GM18907 (cell line): ENCODE measurements around the gene ZER1.
"Not testable (repeated sequence)": the region's sequence is repeated elsewhere in the genome, so short reads cannot be mapped to it uniquely, and the experiment has no call there.

Experiments used
- ATAC-seq: cut with Tn5 transposase; IDR thresholded peaks from one replicate; pipeline ENCODE4 v1.9.1; 2021; ENCODE audit warnings: mild to moderate bottlenecking, moderate library complexity; ENCODE audit not compliant: unreplicated experiment

ZER1 gene

DNA sequence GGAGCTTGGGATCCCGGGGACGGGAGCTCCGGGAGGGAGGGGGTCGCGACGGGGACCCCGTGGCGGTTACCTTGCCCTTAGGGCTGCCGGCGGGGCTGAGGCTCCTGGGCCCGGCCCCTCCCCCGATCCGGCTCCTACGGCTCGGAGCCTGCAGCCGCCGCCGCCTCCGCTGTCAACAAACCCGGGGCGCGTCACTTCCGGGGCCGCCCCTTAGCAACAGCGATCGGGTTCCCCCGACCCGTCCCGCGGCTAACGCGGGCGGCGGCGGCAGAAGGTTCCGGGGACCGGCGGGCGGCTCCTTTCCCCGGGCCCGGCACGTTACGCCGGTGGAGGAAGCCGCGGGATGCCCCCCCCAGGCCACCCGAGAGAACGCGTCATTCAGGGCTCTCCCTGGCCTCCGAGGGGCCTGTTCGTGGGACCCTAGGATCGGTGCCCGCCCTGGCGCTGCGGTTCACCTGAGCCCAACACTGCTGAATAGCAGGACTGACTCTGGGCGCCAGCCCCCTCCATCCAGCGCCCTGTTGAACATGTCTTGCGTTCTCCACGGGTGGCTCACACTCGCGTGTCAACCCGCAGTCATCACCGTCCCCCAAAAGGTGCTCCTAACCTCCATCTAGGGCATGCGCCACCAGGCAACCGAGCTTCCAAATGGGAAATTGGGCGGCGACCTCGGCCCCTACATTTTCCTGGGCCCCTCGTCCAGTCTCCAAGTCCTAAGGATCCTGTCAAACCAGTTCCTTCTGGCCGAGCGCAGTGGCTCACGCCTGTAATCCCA lies at the start of gene ZER1:
Gene ZER1, minus strand, starts transcription at position 183 of the 775 bp plus-strand sequence. CDS start 16,362 bp downstream, outside the sequence.
- ATAC-seq: peak; percentile 91

DNA sequence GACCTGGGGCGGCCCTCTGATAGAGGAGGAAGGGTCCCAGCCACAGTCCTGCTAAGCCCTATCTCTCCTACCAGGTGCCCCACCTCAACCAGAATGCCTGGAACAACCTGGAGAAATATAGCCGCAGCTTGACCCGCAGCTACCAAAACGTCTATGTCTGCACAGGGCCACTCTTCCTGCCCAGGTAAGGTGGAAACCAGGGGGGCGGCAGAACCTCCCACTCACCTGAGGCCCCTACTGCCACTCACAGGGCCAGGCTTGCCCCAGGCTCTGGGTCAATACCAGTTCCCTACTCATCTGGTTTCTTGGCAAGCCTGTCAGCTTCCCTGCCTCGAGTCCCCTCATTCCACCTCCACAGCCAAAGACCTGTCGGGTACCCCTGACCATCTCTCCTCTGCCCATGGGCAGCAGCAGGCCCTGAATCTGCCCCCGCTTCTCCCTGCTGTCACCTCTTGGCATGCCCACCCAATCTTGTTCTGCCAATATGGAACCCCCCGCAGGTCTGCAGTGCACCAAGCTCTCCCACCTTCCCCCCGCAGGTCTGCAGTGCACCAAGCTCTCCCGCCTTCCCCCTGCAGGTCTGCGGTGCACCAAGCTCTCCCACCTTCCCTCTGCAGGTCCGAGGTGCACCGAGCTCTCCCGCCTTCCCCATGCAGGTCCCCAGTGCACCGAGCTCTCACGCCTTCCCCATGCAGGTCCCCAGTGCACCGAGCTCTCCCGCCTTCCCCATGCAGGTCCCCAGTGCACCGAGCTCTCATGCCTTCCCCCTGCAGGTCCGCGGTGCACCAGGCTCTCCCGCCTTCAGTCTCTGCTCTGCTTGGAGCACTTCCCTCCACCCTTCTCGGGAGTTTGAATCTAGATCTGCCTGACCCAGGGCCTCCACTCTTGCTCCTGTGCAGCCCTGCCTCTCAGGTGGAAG lies 49.2 kb upstream of the ZER1 start:
- no peak for ATAC-seq

DNA sequence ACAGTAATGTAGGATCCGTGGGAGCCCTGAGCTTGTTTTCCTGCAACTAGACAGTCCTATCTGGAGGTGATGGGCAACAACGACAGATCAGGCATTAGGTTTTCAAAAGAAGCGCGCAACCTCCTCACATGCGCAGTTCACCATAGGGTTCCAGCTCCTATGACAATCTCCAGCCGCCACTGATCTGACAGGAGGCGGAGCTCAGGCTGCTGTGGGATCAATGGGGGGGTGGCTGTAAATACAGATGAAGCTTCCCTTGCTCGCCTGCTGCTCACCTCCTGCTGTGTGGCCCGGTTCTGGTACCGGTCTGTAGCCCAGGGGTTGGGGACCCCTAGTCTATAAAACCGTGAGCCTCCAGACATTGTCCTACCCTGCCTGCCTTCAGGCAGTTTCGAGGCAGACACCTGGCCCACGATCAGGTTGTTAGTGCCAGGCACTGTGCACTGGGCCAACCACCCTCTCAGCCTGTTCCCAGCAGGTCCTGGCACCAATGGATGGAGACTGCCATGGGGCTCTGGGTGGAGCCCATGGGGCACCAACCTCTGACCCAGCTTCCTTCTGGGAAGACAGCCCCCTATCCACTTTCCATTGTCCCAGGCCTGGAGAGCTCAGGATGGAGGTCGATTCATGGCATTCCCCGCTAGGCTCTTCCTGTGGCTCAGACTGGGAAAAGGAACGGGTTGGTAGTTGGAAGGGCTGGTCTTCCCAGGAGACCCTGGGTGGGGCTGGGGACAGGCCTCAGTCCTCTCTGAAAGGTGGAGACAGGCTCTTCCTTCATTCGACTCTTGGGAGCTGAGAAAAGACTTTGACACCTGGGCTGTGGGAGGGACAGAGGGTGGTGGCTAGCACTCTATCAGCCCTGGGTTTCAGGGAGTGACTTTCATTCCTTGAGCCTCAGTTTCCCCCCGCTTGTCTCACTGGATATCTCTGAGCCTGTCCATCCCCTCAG lies 48.3 kb upstream of the ZER1 start:
- no peak for ATAC-seq

DNA sequence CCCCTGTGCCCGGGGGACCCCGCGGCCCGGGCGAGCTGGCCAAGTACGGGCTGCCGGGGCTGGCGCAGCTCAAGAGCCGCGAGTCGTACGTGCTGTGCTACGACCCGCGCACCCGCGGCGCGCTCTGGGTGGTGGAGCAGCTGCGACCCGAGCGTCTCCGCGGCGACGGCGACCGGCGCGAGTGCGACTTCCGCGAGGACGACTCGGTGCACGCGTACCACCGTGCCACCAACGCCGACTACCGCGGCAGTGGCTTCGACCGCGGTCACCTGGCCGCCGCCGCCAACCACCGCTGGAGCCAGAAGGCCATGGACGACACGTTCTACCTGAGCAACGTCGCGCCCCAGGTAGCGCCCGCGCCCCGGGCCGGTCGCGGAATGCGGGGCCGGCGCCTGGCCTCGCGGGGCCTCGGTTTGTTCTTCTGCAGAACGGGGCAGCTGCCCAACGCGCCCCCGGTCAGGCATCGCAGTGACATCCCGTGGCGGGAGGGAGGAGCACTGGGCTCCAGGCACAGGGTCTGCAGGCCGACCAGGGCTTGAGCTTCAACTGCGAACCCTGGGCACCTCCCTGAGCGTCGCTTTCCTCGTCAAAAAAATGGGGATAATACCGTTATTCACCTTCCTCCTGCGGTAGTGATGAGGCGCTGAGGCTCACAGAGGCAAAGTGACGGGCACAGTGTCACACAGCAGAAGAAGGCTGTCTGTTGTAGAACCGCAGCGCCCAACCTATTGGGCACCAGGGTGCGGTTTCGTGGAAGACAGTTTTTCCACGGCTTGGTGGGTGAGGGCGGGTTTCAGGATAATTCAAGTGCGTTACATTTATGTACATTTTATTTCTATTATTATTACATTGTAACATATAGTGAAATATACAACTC lies 47.4 kb upstream of the ZER1 start:
- ATAC-seq: peak; percentile 27

DNA sequence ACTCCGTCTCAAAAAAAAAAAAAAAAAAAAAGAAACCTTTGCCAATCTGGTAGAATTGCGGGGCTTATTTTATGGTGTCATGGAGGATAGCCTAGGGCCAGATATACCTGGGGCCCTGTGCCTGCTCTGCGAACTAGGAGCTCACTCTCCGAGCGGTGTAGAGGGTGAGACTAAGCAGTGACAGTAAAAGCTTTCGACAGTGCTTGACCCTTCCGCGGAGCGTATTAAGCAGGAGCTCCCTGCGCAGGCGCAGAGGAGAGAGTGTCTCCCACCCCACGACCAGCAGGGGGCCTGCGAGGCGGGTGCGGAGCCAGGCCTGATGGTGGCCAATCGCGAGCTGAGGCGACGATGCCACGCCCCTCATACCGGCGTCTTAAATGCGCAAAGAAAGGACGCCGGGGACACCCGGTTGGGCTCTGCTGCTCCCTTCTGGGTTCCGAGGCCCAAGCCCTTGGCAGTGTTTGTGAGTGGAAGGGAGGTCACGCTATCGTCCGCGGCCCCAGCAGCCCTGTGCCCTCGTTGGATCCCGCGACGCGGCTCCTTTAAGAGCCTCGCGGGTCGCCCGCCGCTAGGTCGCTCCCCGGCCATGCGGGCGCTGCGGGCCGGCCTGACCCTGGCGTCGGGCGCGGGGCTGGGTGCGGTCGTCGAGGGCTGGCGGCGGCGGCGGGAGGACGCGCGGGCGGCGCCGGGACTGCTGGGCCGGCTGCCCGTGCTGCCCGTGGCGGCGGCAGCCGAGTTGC lies 46.5 kb upstream of the ZER1 start, which contains the start of gene ENDOG:
Gene ENDOG, plus strand, starts transcription at position 402 of the 740 bp plus-strand sequence. Its CDS starts 185 bp downstream, at position 587.
- ATAC-seq: peak; percentile 78

DNA sequence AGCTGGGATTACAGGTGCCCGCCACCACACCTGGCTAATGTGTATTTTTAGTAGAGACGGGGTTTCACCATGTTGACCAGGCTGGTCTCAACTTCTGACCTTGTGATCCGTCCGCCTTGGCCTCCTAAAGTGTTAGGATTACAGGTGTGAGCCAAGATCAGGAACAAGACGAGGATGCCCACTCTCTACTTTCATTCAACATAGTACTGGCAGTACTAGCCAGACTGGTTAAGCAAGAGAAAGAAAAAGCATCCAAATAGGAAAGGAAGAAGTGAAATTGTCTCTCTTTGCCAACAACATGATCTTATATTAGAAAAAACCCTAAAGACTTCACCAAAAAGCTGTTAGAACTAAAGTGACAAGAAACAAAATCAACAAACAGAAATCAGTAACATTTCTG lies 39.1 kb upstream of the ZER1 start:
- no peak for ATAC-seq

DNA sequence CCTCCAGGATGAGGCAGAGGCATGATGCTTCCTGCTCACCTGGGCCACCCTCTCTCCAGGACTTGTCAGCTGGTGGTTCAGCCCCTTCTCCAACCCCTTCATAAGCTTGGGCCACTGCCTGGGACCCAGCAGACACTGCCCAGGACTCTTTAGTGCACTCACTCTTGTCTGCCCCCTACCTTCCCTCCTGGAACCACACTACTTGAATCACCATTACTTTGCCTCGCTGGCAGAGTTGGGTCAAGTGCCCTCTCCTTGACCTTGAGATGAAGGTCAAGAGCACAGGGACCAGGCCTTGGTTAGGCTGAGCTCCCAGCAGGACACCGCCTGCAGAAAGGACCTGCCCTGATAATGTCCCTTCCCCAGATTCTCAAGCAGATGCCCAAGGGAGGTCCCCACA lies 38.1 kb upstream of the ZER1 start:
- no peak for ATAC-seq

DNA sequence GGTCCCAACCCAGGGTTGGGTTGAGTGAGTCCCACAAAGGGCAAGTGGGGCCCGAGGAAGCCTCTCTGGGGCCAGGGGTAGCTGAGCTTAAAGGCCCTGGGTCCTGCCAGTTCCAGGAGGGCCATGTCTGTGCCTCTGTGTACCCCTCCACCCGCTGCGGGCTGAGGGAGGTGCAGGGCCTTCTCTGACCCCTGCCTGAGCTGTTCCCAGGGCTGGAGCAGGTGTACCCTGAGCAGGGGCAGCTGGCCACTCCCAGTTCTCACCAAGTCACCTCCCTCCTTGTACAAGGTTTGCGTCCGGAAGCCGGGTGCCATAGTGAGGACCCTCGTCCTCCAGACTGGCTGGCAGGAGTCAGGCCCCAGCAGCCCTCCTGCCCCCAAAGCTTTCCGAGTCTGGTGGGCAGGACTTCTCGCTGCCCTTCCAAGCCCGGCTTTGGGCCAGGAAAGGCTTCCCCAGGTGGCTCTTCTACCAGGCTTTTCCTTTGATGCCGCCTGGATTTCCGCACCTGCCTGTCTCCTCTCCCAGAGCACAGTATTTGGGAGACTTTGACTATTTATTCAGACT lies 37.4 kb upstream of the ZER1 start:
- no peak for ATAC-seq

DNA sequence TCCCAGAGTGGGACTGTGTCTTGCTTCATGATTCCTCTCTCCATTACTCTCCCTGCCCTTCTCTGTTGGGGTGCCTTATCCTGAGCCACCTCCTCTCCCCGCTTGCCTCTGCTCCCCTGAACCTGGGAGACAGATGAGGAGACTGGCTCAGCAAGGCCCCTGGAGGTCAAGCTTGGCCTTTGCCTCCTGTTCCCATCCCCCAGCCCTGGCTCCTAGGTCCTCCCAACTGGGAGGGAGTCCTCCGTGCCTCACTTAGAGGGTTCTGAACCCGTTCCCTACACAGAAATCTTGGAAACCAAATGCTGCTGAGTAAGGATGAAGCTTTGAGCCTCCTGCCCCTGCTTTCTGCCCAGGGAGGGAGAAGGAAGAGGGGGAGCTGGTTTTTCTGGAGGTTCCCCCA lies 36.8 kb upstream of the ZER1 start:
- no peak for ATAC-seq

DNA sequence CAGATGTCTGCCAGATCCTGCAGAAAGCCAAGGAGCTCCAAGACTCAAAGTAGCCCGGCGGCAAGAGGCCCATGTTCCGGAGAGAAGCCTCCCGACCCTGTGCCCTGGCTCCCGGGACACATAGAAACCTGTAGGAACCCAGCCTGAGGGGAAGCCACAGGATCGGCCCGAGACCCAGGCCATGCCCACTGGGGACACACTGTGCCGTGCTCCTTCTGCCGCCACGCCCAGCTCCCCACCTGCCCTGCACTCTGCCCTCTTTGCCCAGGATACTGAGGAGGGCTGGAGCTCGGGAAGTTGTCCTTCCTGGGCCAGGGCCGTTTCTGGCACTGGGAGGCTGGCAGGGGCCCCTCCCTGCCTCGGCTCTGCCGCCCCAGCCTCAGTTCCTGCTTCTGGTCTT lies 36.1 kb upstream of the ZER1 start:
- ATAC-seq: no peak

DNA sequence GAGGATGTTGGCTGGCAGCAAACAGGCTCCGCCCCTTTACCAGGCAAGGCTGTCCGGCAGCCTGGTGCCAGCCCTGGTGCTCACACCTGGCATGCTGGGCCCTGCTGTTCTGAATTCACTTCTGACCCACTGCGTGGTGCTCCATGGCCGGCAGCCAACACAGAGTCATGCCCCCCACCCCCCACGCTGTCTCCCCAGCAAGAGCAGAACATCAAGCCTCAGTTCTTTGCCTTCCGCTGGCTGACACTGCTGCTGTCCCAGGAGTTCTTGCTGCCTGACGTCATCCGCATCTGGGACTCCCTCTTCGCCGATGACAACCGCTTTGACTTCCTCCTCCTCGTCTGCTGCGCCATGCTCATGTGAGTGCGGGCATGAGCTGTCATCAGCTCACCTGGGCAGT lies 33.9 kb upstream of the ZER1 start:
- ATAC-seq: no peak

DNA sequence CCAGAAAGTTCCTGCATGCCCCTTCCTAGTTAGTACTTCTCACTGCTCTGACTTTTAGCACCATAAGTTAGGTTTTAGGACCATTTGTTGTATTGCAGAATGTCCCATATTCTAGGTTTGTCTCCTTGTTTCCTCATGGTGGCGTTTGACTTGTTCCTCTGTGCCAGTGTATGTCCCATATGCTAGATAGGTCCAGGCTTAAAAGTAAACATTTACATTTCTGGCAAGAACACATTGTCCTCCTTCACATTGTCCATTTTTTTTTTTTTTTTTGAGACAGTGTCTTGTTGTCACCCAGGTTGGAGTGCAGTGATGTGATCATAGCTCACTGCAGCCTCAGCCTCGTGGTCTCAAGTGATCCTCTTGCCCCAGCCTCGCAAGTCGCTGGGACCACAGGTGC lies 30.8 kb upstream of the ZER1 start:
- ATAC-seq: no peak

DNA sequence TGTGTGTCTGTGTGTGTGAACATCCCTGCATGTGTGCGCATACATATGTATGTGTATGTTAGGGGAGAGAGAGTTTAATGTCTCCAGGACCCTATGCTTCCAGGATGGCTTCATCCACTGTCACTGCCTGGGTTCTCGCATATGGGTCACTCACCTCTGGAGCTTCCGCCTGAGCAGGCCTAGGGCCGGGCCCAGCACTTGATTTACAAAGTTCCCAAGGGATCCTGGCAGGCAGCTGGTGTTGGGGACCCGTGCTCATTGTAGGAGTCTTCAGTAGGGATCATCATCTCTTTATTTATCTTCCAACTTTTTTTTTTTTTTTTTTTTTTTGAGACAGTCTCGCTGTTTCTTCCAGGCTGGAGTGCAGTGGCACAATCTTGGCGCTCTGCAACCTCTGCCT lies 28.3 kb upstream of the ZER1 start:
- no peak for ATAC-seq

DNA sequence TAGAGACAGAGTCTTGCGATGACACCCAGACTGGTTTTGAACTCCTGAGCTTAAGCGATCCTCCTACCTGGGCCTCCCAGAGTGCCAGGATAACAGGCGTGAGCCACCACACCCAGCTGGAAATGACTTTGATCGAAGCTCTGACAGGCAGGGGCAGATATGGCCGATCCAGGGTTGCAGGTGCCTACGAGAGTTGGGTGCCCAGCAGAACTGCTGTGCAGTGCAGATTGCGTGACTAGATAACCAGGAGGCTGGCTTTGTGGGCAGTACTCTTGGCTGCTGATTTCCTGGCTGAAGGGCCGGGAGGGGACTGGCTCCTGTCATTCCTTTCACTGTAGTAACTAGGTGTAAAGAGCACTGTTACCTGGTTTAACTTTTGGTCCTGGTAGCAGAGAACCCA lies 27.2 kb upstream of the ZER1 start:
- ATAC-seq: no peak

DNA sequence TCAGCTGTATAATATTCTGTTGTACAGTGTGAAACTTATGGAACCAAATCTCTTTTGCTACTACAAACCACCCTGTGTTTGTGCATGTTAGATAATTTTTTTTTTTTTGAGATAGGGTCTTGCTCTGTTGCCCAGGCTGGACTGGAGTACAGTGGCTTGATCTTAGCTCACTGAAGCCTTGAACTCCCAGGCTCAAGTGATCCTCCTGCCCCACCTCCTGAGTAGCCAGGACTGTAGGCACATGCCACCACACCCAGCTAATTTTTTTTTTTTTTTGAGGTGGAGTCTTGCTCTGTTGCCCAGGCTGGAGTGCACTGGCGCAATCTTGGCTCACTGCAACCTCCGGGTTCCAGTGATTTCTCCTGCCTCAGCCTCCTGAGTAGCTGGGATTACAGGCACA lies 23.2 kb upstream of the ZER1 start:
- not testable (repeated sequence) for ATAC-seq

DNA sequence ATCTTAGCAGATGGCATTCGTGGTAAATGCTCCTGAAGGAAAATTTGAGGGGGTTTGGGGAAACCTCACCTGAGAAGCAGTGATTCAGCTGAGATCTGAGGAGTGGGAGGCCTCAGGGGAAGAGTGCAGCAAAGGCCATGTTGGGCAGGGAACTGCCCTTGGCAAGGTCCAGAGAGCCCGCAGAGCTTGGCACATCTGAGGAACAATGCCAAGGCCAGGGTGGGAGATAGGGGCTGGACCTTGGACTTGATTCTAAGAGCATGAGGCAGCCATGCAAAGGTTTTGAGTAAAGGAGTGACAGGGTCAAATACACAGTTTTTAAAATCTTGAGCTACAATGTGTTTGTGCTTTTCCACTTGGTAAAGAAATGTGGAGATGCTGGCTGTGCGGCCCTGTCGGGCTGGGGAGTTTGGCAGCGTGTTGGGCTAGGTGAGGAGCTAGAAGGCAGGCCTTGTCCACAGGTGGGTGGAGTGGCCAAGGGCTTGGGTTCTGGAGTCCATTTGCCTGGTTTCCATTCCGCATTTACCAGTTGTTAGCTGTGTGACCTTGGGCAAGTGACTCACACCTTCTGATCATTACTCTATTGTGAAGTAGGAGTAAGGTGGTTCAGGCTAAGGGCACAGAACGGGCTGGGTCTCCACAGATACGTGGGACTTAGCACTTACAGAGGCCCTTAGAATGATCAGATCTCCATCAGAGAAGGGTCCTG lies 21.4 kb upstream of the ZER1 start:
- ATAC-seq: no peak

DNA sequence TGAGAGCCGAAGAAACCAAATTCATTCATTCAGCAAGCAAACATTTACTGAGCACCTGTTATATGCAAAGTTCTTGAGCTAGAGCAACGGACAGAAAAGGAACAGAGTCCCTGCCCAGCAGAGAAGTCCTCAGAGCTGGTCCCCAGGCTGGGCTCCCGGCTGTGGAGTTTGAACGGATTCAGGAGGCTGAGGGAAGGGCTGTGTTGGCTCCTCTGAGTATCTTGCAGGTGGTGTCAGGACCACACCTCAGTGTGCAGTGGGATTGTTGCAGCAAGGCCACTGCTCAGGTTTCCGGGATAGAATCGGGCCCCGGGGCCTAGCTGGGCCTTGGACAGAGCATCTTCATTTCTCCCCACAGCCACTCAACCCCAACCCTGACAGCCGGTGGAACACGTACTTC lies 20.4 kb upstream of the ZER1 start:
- ATAC-seq: no peak

DNA sequence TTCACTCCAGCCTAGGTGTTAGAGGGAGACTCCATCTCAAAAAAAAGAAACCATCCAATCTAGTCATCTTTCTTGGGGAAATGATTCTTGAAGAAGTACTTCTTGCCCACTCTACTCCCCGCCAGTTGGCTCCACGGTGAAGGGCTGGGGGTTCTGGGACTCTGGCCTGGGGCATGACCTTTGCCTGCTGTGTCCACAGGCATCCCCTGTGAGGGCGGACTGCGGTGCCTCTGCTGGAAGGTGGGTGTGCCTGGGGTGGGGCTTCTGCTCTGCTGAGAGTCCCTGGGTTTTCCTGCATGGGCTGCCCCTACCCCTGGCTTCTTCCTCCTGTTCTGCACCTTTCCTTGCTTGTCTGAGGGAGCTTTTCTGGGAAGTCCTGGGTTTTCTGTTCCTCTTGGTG lies 18.8 kb upstream of the ZER1 start:
- no peak for ATAC-seq
